Medulla oblongata (tissue), 1 donor: ENCODE measurements around the gene PHB1.
"Not testable (repeated sequence)": the region's sequence is repeated elsewhere in the genome, so short reads cannot be mapped to it uniquely, and the experiment has no call there.

Experiments used
- DNase-seq: peaks from one replicate; pipeline ENCODE4 v3.0.0-alpha.2; 2015; ENCODE audit errors: extremely low spot score

The PHB1 gene

GRCh38 chr17:49381033-49381432, 33.6 kb downstream of the PHB1 start:
- DNase-seq: no peak

DNA sequence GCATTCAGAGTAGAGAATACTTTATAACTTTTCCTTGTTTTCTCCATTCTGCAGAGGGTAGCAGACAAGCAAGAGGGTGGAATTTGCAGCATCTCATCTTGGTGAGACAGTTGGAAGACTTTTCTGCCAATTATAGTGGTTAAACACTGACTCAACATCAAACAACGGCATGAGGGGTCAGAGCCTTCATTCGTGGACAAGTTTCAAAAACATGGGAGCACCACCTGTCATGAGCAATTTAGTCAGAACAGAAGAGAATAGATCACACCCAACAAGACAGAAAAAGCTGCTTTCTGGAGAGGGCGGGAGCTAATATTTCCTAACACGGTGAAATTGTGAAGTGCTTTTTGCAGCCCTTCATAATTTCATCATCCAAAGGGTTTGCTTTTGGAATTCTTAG, 34.8 kb downstream of the PHB1 start:
- no peak for DNase-seq

- no peak for DNase-seq
Measured at GRCh38 chr17:49378311-49378710, 36.4 kb downstream of the PHB1 start.

GRCh38 chr17:49375544-49375943, 39.1 kb downstream of the PHB1 start:
- no peak for DNase-seq

GRCh38 chr17:49373115-49373514, 41.6 kb downstream of the PHB1 start:
- DNase-seq: no peak

- no peak for DNase-seq
Measured at GRCh38 chr17:49372425-49372824, 42.3 kb downstream of the PHB1 start.

- DNase-seq: no peak
Measured at GRCh38 chr17:49370971-49371834, 43.5 kb downstream of the PHB1 start.

DNA sequence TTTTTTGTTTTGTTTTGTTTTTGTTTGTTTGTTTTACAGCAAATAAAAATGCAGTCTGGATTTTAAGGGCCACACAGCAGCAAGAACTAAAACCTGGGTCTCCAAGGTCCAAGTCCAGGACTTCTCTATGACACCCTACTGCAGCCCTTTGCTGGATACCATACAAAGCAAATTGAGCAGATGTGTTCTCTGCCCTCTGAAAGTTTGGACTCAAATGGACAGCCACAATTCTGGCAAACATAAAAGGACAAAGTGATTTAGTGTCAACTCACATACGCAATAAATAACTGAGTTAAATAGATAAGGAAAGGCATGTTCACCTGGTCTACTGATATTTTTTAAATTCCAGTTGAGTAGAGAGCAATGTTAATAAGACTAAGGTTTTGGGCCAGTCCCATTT, 44.9 kb downstream of the PHB1 start:
- no peak for DNase-seq

DNA sequence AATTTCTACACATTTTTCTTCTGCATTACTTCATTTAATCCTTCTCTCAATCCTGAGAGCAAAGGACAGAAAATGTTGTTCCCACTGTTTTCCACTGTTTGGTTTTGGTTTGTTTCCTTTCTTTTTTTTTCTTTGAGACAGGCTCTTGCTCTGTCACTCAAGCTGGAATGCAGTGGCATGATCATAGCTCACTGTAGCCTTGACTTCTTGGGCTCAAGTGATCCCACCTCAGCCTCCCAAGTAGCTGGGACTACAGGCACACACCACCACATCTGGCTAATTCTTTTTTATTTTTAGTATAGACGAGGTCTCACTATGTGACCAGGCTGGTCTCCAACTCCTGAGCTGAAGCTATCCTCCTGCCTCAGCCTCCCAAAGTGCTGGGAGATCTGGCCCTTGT, 45.6 kb downstream of the PHB1 start:
- no peak for DNase-seq

DNA sequence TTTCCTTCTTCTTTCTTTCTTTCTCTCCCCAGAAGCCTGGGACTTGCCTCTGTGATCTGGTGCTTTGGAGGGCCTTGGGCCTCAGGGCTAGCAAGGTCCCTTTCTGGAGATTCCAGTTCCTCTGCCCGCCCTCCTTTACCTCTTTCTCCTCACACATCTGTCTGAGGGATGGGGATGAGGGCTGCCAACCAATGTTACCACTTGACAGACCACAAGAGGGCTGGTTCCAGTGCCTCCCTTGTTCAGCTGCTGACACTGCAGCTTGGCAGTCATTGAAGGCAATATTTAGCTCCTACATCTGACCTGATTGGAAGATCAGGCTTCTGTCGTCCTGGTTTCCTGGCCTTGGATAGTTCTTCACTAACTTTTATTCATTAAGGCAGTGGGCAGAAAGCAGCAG, 49.0 kb downstream of the PHB1 start:
- DNase-seq: peak; percentile 84

DNA sequence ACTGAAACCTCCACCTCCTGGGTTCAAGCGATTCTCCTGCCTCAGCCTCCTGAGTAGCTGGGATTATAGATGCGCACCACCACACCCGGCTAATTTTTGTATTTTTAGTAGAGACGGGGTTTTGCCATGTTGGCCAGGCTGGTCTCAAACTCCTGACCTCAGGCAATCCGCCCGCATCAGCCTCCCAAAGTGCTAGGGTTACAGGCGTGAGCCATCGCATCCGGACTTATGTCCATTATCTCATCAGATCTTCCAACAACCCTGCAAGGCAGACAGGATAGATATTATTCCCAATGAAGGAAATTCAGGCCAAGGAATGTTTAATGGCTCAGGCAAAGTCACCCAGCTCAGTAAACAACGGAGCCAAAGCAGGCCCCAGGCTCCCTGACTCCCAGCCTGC, 49.6 kb downstream of the PHB1 start:
- not testable (repeated sequence) for DNase-seq

DNA sequence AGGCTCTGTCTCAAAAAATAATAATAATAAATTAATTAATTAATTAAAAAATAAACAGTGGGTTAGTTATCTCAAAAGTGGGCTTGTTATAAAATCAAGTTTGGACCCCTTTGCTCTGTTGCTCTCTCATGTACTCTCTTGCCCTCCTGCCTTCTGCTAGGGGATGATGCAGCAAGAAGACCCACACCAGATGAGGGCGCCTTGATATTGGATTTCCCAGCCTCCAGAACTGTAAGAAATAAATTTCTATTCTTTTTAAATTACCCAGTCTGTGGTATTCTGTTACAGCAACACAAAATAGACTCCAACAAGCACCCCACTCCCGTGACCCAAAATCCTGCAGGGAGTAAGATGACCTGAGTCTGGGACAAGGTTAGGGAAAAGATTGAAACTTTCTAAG, 50.6 kb downstream of the PHB1 start:
- no peak for DNase-seq

GRCh38 chr17:49363251-49363650, 51.4 kb downstream of the PHB1 start:
- DNase-seq: no peak

GRCh38 chr17:49362723-49363117, 52.0 kb downstream of the PHB1 start:
- DNase-seq: no peak

GRCh38 chr17:49361902-49362722, 52.6 kb downstream of the PHB1 start, which contains the start of gene ZNF652:
Gene ZNF652 (minus strand): TSS chr17:49362250. CDS start chr17:49317725, 44,525 bp downstream.
- DNase-seq: peak; percentile 91

- DNase-seq: peak; percentile 63
Measured at GRCh38 chr17:49361129-49361901, 53.4 kb downstream of the PHB1 start.

GRCh38 chr17:49360796-49361128, 53.9 kb downstream of the PHB1 start:
- no peak for DNase-seq

- DNase-seq: peak; percentile 42
Measured at GRCh38 chr17:49359990-49360795, 54.5 kb downstream of the PHB1 start.

GRCh38 chr17:49358641-49359247, 55.9 kb downstream of the PHB1 start:
- DNase-seq: peak; percentile 48

- DNase-seq: peak; percentile 28
Measured at GRCh38 chr17:49357516-49357915, 57.2 kb downstream of the PHB1 start.

DNA sequence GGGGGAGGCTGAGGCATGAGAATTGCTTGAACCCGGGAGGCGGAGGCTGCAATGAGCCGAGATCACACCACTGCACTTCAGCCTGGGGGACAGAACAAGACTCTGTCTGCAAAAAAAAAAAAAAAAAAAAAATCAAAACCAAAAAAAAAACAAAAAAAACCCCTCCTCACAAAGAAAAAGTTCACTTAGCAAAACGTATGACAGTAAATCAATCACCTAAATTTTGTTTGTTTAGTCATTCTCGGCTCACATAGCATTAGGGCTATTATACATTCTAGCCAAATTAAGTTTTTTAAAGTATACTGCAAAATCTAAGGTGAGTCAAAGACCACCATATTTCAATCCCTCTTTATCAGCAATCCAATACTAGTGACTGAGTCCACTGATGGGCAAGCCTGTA, 58.4 kb downstream of the PHB1 start:
- DNase-seq: no peak
